Effector CD8-positive, alpha-beta T cell (primary cell): Measurements from ENCODE around the gene MED31.
"Not testable (repeated sequence)": the region's sequence is repeated elsewhere in the genome, so short reads cannot be mapped to it uniquely, and the experiment has no call there.

Experiments
- DNase-seq: peaks from one replicate; lab custom pipeline; 2025; lab: John Stamatoyannopoulos, UW
- total RNA-seq, 4 experiments: gene quantifications; one replicate each; lab custom pipeline; 2026; lab: John Stamatoyannopoulos, UW

The MED31 gene
- 12.1 to 16.5 (median 12.6) reads per million in 4 experiments for total RNA-seq

- peak; percentile 88 for DNase-seq
These were observed at the start of gene MED31, which contains the start of gene C17orf100 for GRCh38 chr17:6651354-6651918. Gene MED31, minus strand, starts transcription at chr17:6651605. Its CDS starts 77 bp downstream, at chr17:6651528. Gene C17orf100, plus strand, starts transcription at chr17:6651762. Its CDS starts 152 bp downstream, at chr17:6651914.

DNA sequence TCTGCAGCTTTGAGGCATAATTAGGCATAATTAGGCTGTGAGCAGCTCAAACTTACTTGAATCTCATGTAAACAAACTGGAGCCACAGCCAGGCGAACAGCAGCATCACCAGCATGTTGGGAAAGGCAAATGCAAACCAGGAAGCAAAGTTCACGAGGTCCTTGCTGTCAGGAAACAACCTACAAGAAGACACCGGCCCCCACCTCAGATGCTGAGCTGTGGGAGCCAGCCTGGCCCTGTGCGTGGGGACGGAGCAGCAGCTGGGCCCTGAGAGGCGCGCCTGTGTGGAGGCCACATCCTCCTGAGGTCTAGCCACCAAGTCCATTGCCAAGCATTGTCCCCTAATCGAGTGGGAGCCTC lies 49.5 kb upstream of the MED31 start:
- DNase-seq = no peak

- no peak for DNase-seq
These were observed 48.9 kb upstream of the MED31 start for GRCh38 chr17:6699997-6700947.

DNA sequence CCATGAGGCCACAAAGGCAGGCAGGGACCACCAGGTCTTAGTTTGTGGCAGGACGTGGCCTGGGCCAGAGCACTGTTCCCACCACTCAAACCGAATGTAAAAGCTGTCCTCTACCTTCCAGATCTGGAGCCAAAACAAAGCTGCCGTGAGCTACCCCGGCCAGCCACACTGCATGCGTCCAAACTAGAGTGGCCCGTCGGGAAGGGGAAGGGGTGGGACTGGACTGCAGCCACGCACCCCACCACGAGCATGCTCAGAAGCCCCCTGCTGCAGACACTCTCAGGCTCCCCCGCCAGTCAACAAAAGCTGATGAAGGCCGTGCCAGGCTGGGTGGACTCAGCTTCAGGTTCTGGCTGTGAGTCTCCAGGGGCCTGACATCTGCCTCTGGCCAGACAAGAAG lies 46.6 kb upstream of the MED31 start:
- DNase-seq = no peak

GRCh38 chr17:6696906-6697305 lies 45.5 kb upstream of the MED31 start:
- no peak for DNase-seq

GRCh38 chr17:6695565-6695964 lies 44.2 kb upstream of the MED31 start:
- DNase-seq = no peak

DNA sequence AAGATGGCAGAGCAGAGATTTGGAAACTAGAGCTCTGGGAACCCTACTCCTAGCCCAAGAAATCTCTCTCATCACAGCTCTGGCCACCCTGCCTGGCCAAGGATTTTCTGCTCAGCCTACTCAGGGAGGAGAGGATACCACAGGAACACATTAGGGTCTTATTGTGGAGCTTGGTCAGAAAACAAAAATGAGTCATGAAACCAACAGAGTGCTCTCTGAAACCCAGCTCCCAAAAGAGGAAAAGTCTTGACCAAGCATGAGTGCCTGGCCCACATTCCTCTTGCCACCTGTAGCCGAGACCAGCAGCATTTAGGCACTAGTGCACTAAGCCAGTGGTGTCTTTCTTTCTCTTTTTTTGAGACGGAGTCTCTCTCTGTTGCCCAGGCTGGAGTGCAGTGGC lies 43.6 kb upstream of the MED31 start:
- DNase-seq = no peak

- not testable (repeated sequence) for DNase-seq
These were observed 40.6 kb upstream of the MED31 start for GRCh38 chr17:6691958-6692357.

GRCh38 chr17:6691546-6691945 lies 40.1 kb upstream of the MED31 start:
- no peak for DNase-seq

GRCh38 chr17:6690641-6691040 lies 39.2 kb upstream of the MED31 start:
- DNase-seq = no peak

DNA sequence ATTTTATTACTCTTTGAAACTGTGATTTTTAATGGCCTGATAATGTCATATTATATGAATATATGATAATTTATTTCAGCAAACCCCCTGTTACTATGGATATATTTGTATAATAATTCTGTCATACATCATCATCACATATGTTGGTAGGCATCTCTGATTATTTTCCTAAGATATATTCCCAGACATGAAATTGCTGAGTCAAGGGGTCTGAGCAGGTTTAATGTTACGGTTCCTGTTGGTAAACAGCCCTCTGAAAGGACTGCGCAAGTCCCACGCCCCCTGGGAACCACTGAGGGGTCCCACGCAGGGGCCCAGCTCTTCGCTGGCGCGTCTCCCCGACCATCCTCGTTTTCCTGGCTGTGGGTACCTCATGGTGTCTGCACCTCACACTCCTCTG lies 37.5 kb upstream of the MED31 start:
- DNase-seq = no peak

- no peak for DNase-seq
These were observed 34.6 kb upstream of the MED31 start for GRCh38 chr17:6686026-6686425.

GRCh38 chr17:6684881-6685767 lies 33.7 kb upstream of the MED31 start:
- DNase-seq = no peak

GRCh38 chr17:6684460-6684783 lies 33.0 kb upstream of the MED31 start:
- DNase-seq = no peak

GRCh38 chr17:6683730-6684459 lies 32.5 kb upstream of the MED31 start:
- no peak for DNase-seq

DNA sequence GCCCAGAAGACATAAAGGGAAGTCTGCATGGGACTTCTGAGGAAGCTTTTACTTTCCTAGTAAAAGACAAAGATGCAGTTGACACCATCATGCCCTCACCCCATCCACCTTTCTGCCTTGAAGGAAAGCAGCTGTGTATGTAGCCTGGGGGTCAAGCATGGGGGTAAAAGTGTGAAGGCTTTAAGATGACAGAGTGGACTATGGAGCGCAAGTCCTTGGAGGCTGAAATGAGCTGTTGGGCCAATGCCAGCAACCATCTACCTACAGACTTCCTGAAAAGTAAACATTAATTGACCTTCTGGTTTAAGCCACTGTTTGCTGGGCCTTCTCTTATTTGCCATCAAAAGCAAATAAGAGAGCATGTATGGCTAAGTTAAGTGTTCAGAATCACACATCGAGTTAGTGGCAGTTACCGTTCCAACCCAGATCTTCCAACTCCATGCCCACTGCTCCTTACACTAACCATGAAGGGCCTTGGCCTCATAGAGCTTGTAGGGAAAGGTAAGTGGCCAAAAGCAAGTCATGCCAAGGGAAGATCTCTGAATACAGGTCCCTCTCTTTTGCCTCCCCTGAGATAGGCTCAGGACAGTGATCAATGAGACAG lies 31.8 kb upstream of the MED31 start:
- no peak for DNase-seq

DNA sequence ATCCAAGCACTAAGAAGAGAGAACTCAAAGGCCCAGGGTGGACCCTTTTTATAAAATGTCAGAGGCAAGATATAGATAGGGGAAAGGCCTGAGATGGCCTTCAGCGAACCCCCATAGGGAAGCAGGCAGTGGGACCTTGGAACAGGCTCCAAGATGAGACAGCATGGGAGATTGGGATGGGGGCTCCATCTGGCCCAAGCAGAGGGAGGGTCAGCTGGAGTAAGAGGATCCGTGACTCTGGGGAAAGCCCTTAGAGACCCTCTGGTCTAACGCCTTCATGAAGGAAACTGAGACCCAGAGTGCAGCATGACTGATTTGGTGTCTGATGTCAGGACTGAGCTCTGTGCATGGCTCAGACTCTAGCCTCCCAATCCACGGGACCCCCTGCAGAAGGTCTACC lies 30.9 kb upstream of the MED31 start:
- no peak for DNase-seq

GRCh38 chr17:6681671-6682070 lies 30.3 kb upstream of the MED31 start:
- no peak for DNase-seq

DNA sequence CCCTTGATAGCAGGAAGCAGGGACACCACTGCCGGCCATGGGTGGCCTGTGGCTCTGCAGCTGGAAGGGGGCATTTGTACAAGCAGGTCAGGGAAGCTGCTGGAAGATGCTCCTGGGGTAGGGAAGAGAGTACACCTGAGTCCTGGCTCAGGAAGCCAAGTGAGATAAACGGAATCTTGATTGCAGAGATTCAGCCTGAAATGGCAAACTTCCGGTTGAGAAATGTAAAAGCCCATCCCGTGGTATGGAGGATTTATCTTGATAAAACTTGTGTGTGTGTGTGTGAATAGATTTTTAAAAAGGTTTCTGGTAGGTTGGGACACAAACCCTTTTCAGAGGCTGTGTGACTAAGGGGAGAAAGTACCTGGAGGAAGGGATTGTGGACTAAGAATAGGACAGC lies 29.8 kb upstream of the MED31 start:
- no peak for DNase-seq

DNA sequence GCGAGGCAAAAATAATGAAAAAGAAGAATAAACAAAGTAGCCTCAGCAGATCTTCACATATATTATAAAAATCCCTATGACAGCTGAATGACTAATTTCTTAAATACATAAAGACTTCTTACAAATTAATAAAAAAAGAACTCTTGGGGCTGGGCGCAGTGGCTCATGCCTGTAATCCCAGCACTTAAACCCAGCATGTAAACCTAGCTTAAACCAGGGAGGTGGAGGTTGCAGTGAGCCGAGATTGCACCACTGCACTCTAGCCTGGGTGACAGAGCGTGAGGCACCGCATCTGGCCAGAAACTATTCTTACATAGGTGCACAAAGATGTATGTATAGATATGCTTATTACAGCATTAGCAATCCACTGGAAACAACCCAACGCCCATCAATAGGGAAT lies 27.8 kb upstream of the MED31 start:
- no peak for DNase-seq

GRCh38 chr17:6677946-6678345 lies 26.5 kb upstream of the MED31 start:
- DNase-seq = no peak
